Measurements from ENCODE around the gene SOX18. TPM values are rescaled to one million over a fixed set of nuclear protein-coding genes. Genes with fewer than 3 reads are reported as not detected.
A peak's percentile ranks its signal among the peaks of the same experiment; 100 is the strongest.

The SOX18 gene
- total and polyA plus RNA-seq, 2 of the 13 experiments (the other 11 are each of a cell fraction or from before 2014, with no cell fraction given) = 1.6 to 1.9 TPM

- no peak for TF ChIP-seq LRRFIP1 (CRISPR knock-in tag; conservative IDR thresholded peaks at IDR 0.05)
- peak; percentile 68; the same call in 1 of the 2 replicates for TF ChIP-seq ZFP91 (CRISPR knock-in tag; IDR thresholded peaks at IDR 0.05; ENCODE audit: borderline replicate concordance)
- TF ChIP-seq, protein P1, sequence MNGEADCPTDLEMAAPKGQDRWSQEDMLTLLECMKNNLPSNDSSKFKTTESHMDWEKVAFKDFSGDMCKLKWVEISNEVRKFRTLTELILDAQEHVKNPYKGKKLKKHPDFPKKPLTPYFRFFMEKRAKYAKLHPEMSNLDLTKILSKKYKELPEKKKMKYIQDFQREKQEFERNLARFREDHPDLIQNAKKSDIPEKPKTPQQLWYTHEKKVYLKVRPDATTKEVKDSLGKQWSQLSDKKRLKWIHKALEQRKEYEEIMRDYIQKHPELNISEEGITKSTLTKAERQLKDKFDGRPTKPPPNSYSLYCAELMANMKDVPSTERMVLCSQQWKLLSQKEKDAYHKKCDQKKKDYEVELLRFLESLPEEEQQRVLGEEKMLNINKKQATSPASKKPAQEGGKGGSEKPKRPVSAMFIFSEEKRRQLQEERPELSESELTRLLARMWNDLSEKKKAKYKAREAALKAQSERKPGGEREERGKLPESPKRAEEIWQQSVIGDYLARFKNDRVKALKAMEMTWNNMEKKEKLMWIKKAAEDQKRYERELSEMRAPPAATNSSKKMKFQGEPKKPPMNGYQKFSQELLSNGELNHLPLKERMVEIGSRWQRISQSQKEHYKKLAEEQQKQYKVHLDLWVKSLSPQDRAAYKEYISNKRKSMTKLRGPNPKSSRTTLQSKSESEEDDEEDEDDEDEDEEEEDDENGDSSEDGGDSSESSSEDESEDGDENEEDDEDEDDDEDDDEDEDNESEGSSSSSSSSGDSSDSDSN (CRISPR knock-in tag; IDR thresholded peaks at IDR 0.05) = peak; percentile 71
- no peak for TF ChIP-seq ZNF33A (CRISPR knock-in tag; IDR thresholded peaks at IDR 0.05; ENCODE audit: borderline replicate concordance)
- TF ChIP-seq, protein P2, sequence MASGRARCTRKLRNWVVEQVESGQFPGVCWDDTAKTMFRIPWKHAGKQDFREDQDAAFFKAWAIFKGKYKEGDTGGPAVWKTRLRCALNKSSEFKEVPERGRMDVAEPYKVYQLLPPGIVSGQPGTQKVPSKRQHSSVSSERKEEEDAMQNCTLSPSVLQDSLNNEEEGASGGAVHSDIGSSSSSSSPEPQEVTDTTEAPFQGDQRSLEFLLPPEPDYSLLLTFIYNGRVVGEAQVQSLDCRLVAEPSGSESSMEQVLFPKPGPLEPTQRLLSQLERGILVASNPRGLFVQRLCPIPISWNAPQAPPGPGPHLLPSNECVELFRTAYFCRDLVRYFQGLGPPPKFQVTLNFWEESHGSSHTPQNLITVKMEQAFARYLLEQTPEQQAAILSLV (CRISPR knock-in tag; IDR thresholded peaks at IDR 0.05; ENCODE audit: borderline replicate concordance) = peak; percentile 53; the same call in 1 of the 2 replicates
- TF ChIP-seq, protein P3, sequence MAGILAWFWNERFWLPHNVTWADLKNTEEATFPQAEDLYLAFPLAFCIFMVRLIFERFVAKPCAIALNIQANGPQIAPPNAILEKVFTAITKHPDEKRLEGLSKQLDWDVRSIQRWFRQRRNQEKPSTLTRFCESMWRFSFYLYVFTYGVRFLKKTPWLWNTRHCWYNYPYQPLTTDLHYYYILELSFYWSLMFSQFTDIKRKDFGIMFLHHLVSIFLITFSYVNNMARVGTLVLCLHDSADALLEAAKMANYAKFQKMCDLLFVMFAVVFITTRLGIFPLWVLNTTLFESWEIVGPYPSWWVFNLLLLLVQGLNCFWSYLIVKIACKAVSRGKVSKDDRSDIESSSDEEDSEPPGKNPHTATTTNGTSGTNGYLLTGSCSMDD (CRISPR knock-in tag; IDR thresholded peaks at IDR 0.05) = no peak
- TF ChIP-seq PHF21A (CRISPR knock-in tag; IDR thresholded peaks at IDR 0.05) = 0 out of 2 replicates have a peak, but pooled peaks have one; percentile 8
- peak; percentile 91 for TF ChIP-seq ZNF414 (CRISPR knock-in tag; IDR thresholded peaks at IDR 0.05)
- TF ChIP-seq NFE2 (CRISPR knock-in tag; IDR thresholded peaks at IDR 0.05) = no peak
- peak; percentile 62; the same call in 1 of the 2 replicates for TF ChIP-seq PITX1 (CRISPR knock-in tag; IDR thresholded peaks at IDR 0.05)
- TF ChIP-seq ZBTB39 (CRISPR knock-in tag; IDR thresholded peaks at IDR 0.05) = no peak
- TF ChIP-seq MATR3 (CRISPR knock-in tag; IDR thresholded peaks at IDR 0.05) = no peak
- no peak for TF ChIP-seq JUND (CRISPR knock-in tag; IDR thresholded peaks at IDR 0.05)
- no peak; the same call in 1 of the 2 replicates for TF ChIP-seq ISL2 (CRISPR knock-in tag; IDR thresholded peaks at IDR 0.05)
- TF ChIP-seq ZNF460 (CRISPR knock-in tag; IDR thresholded peaks at IDR 0.05; ENCODE audit: borderline replicate concordance) = no peak
- peak; percentile 70 for TF ChIP-seq AGO2 (optimal IDR thresholded peaks at IDR 0.05; ENCODE audit: low read depth, low read length)
Observed at GRCh38 chr20:64056889-64057627, 7.6 kb upstream of the SOX18 start (continued).

All from HepG2 (cell line).